ENCODE data around the gene APLP1. TPM values are rescaled to one million over a fixed set of nuclear protein-coding genes. Genes with fewer than 3 reads are reported as not detected.

APLP1 gene
- total RNA-seq, 3 donors from 2014 or later: 2.6 to 4.2 (median 3.3) TPM

DNA sequence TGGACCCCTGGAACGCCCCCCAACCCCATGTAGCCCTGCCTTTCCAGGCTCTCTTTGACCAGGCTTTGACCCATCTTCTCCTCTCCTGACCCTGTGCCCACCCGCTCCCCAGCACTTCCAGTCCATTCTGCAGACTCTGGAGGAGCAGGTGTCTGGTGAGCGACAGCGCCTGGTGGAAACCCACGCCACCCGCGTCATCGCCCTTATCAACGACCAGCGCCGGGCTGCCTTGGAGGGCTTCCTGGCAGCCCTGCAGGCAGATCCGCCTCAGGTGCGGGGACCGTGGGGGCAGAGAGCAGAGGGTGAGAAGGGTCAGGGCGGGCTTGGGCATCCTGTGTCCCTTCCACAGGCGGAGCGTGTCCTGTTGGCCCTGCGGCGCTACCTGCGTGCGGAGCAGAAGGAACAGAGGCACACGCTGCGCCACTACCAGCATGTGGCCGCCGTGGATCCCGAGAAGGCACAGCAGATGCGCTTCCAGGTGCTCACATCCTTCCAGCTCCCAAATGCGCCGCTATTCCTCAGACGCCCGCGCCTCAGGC lies 6.1 kb downstream of the APLP1 start:
- Histone ChIP-seq H3K9me3 (no peaks in the 10 kb centered on the region), H3K4me3 (no peak overlapping the region), H3K36me3 (no peaks in the 10 kb centered on the region), H3K4me1 (peaks cover 4 to 6% of the 10 kb centered on the region in 2 donors), H3K27me3 (peaks cover 0 to 10% of the 10 kb centered on the region in 2 donors), H3K27ac (no peak overlapping the region)
- DNase-seq (ENCODE audit: low spot score in 2 of 2): no peak
- TF ChIP-seq POLR2A (IDR thresholded peaks at IDR 0.05) (no peak), POLR2AphosphoS5 (IDR thresholded peaks at IDR 0.05) (no peak)
- TF ChIP-seq, protein P1, sequence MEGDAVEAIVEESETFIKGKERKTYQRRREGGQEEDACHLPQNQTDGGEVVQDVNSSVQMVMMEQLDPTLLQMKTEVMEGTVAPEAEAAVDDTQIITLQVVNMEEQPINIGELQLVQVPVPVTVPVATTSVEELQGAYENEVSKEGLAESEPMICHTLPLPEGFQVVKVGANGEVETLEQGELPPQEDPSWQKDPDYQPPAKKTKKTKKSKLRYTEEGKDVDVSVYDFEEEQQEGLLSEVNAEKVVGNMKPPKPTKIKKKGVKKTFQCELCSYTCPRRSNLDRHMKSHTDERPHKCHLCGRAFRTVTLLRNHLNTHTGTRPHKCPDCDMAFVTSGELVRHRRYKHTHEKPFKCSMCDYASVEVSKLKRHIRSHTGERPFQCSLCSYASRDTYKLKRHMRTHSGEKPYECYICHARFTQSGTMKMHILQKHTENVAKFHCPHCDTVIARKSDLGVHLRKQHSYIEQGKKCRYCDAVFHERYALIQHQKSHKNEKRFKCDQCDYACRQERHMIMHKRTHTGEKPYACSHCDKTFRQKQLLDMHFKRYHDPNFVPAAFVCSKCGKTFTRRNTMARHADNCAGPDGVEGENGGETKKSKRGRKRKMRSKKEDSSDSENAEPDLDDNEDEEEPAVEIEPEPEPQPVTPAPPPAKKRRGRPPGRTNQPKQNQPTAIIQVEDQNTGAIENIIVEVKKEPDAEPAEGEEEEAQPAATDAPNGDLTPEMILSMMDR (IDR thresholded peaks at IDR 0.05): no peak
- intact Hi-C loops (cut with DNase I; ENCODE audit: low total_unique reads): loop anchor here (10.0 kb wide), 1 partner anchor 1640 kb away; no protein-coding TSS in a partner anchor

DNA sequence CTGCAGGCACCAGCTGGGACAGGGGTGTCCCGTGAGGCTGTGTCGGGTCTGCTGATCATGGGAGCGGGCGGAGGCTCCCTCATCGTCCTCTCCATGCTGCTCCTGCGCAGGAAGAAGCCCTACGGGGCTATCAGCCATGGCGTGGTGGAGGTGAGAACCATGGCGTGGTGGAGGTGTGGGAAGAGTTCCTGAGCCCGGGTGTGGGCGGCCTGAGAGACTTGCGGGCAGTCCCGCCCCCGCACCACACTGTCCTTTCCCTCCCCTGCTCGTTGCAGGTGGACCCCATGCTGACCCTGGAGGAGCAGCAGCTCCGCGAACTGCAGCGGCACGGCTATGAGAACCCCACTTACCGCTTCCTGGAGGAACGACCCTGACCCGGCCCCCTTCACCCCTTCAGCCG lies 10.7 kb downstream of the APLP1 start:
- no peaks in the 10 kb centered on the region for H3K9me3 ChIP-seq
- intact Hi-C loops (cut with DNase I; ENCODE audit: low total_unique reads): loop anchor here (10.0 kb wide), 1 partner anchor 1636 kb away; no protein-coding TSS in a partner anchor
- no peaks in the 10 kb centered on the region for H3K4me1 ChIP-seq
- TF ChIP-seq, protein P1 (IDR thresholded peaks at IDR 0.05): no peak
- TF ChIP-seq POLR2AphosphoS5 (IDR thresholded peaks at IDR 0.05) (no peak), POLR2A (IDR thresholded peaks at IDR 0.05) (no peak)
- H3K27me3 ChIP-seq: no peaks in the 10 kb centered on the region
- DNase-seq (ENCODE audit: low spot score in 2 of 2): no peak
- no peaks in the 10 kb centered on the region for H3K36me3 ChIP-seq
- no peak overlapping the region for H3K4me3 ChIP-seq
- no peak overlapping the region for H3K27ac ChIP-seq

DNA sequence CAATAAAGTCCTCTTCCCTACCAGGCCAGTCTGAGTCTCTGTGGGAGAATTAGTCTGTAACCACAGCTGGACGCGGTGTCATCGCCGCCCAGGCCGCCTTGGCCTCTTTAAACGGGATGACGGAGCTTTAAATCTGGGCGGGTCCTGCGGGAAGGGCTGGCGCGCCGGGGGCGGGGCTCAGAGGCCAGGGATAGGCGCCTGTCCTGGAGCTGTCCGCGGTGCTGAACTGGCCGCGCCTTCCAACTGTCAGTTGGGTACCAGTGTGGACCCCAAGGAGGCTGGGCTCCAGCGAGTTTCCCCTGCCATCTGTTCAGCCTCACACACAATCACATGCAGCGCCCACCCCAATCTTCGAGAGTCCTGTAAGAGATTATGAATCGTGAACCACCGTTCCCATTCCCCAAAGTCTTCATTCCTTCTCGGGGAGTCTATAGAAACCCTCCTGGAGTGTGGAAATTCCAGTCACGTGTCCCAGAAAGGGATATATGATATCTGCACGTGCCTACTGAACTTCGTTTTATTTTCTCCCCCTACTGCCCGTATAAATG lies 11.5 kb downstream of the APLP1 start:
- Histone ChIP-seq H3K4me1 (no peaks in the 10 kb centered on the region), H3K27ac (no peak overlapping the region), H3K27me3 (no peaks in the 10 kb centered on the region), H3K36me3 (no peaks in the 10 kb centered on the region), H3K4me3 (no peak overlapping the region), H3K9me3 (no peaks in the 10 kb centered on the region)
- peak; percentile 52 to 86 for DNase-seq (ENCODE audit: low spot score in 2 of 2)
- TF ChIP-seq POLR2A (IDR thresholded peaks at IDR 0.05) (no peak), POLR2AphosphoS5 (IDR thresholded peaks at IDR 0.05) (no peak)
- TF ChIP-seq, protein P1 (IDR thresholded peaks at IDR 0.05): no peak
- intact Hi-C loops (cut with DNase I; ENCODE audit: low total_unique reads): loop anchor here (10.0 kb wide), 1 partner anchor 1635 kb away; no protein-coding TSS in a partner anchor

DNA sequence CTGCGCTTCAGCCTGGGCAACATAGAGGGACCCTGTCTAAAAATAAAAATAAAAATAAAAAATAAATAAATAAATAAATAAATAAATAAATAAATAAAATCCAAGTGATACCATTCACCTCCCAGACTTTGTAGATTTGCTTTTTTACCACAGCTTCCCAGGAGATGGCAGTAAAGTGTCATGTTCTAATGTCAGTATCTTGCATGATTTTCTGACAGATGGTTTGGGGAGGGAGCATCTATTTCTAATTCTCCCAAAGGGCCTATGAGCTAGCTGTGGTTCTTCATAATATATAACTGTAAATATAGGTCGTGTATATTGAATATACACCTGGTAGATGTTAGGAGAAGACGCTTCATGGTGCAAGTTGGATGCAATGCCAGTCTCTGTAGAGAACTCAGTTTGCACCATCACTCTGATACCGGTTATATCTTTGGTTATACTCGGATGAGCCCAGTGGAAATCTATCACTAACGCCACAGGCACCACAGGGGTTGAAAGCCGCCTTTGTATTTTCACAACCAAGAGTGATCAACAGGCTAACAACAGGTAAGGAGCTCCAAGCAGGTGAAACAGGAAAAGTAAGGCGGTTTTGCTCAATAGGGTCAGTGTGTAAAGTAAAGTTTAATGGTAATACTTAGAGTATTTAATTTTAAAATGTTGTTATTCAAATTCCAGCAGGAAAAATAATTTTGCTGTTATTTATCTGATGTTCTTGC lies 13.9 kb downstream of the APLP1 start:
- Histone ChIP-seq H3K4me3 (no peak overlapping the region), H3K36me3 (no peaks in the 10 kb centered on the region), H3K27ac (no peak overlapping the region), H3K9me3 (no peaks in the 10 kb centered on the region), H3K4me1 (no peaks in the 10 kb centered on the region), H3K27me3 (no peaks in the 10 kb centered on the region)
- TF ChIP-seq POLR2A (IDR thresholded peaks at IDR 0.05): no peak
- TF ChIP-seq, protein P1 (IDR thresholded peaks at IDR 0.05): peak; percentile 34 to 54 (median 39)
- no peak for DNase-seq (ENCODE audit: low spot score in 2 of 2)
- intact Hi-C loops (cut with DNase I; ENCODE audit: low total_unique reads): no loop called here

DNA sequence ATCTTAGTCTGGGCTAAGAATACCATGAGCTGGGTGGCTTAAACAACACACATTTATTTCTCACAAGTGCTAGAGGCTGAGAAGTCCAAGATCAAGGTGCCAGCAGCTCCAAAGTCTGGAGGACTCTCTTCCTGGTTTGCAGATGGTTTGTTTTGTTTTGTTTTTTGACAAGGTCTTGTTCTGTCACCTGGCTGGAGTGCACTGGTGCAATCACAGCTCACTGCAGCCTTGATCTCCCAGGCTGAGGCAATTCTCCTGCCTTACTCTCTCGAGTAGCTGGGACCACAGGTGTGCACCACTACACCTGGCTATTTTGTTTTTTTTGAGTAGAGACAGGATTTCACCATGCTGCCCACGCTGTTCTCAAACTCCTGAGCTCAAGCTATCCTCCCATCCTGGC lies 15.5 kb downstream of the APLP1 start:
- Histone ChIP-seq H3K27ac (no peak overlapping the region), H3K4me3 (no peak overlapping the region), H3K36me3 (no peaks in the 10 kb centered on the region), H3K27me3 (no peaks in the 10 kb centered on the region), H3K4me1 (no peaks in the 10 kb centered on the region), H3K9me3 (no peaks in the 10 kb centered on the region)
- DNase-seq (ENCODE audit: low spot score in 2 of 2): no peak
- TF ChIP-seq POLR2AphosphoS5 (IDR thresholded peaks at IDR 0.05): no peak
- TF ChIP-seq POLR2A (IDR thresholded peaks at IDR 0.05): no peak
- TF ChIP-seq, protein P1 (IDR thresholded peaks at IDR 0.05): no peak
- intact Hi-C loops (cut with DNase I; ENCODE audit: low total_unique reads): no loop called here
